GM12873 (cell line): ENCODE data around the gene IL3.

ENCODE experiments used
- TF ChIP-seq, protein P1 (sequence below): IDR thresholded peaks from 2 replicates; pipeline ENCODE4 v1.5.1; 2012; ENCODE audit warnings: low read depth, mild to moderate bottlenecking, moderate library complexity, low read length, control low read depth; ENCODE audit not compliant: insufficient read depth; ENCODE audit errors: missing control alignments

The IL3 gene, protein sequence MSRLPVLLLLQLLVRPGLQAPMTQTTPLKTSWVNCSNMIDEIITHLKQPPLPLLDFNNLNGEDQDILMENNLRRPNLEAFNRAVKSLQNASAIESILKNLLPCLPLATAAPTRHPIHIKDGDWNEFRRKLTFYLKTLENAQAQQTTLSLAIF

DNA sequence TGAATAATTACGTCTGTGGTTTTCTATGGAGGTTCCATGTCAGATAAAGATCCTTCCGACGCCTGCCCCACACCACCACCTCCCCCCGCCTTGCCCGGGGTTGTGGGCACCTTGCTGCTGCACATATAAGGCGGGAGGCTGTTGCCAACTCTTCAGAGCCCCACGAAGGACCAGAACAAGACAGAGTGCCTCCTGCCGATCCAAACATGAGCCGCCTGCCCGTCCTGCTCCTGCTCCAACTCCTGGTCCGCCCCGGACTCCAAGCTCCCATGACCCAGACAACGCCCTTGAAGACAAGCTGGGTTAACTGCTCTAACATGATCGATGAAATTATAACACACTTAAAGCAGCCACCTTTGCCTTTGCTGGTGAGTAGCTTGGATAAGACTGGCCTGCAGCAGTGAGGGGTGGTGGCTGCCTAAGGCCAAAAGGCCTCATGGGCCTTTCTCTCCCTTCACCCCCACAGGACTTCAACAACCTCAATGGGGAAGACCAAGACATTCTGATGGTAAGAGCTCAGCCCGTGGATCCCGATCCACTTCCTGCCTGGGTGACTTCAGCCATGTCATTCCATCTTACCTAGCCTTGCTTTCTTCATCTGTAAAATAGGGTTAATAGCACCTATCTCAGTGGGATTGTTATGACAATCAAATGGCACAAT is at the start of gene IL3:
TSS of gene IL3 (plus strand) at position 155 of the 661 bp plus-strand sequence. CDS start at position 207, 52 bp downstream.
- TF ChIP-seq, protein P1, sequence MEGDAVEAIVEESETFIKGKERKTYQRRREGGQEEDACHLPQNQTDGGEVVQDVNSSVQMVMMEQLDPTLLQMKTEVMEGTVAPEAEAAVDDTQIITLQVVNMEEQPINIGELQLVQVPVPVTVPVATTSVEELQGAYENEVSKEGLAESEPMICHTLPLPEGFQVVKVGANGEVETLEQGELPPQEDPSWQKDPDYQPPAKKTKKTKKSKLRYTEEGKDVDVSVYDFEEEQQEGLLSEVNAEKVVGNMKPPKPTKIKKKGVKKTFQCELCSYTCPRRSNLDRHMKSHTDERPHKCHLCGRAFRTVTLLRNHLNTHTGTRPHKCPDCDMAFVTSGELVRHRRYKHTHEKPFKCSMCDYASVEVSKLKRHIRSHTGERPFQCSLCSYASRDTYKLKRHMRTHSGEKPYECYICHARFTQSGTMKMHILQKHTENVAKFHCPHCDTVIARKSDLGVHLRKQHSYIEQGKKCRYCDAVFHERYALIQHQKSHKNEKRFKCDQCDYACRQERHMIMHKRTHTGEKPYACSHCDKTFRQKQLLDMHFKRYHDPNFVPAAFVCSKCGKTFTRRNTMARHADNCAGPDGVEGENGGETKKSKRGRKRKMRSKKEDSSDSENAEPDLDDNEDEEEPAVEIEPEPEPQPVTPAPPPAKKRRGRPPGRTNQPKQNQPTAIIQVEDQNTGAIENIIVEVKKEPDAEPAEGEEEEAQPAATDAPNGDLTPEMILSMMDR, result no peak

DNA sequence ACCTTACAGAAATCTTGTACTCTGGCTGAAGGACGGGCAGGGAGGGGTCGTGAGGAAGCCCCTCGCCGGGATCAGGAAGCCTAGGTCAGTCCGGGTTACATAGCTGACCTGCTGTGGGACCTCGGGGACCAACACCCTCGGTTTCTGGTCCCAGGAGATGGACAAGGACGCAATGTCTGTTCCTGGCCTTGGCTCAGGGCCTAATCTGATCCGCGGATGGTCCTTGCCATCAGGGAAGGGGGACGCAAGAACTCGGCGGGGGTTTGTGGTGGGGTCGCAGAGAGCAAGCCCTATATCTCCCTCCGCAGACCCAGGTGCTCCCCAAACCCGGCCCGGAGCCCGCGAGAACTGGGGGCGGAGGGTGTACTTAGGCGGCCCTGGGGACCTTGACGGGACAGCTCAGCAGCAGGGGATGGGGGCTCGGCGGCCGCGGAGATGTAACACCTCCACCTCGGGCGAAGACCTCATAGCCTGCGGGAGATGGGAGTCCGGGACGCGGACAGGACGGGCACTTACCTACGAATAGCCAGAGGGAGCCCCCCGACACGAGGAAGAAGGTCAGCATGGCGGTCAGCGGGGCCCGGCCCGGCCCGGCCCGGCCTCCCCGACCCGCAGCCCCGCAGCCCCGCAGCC is 49.4 kb upstream of the IL3 start:
- TF ChIP-seq, protein P1, result no peak

DNA sequence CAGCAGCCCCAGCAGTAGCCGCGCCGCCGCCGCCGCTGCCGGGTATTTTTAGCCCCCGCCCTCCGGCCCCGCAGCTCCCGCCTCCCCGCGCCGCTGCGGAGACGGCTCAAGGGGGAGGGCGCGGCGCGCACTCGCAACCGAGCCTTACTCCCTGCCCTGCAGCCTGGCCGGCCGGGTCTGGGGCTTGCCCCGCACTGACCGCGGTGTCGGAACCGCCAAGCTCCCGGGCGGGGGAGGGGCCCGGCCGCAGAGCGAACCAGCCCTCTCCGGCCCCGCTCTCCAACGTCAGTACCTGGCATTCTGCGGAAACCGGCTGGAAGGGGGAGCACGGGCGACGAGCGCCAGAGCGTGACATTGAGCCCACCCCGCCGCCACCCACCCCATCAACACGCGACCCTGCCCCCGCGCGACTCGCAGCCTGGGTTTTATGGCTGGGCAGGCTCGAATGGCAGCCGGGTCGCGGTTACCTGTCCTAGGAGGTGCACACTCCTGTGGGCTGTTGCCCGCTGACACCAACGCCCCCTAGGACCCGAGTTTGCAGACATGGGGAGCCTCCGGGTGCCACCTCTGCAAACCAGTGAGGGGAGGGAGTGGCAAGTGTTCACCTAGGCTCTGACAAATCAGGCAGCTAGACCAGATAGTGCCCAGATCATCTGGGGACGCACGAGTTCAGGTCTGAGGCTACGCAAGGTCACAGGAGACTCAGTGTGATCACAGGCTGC is 48.7 kb upstream of the IL3 start, which contains the start of gene ACSL6:
TSS of gene ACSL6 (minus strand) at position 37 of the 722 bp plus-strand sequence. CDS start 105 bp downstream, outside the sequence.
- TF ChIP-seq, protein P1, result no peak

DNA sequence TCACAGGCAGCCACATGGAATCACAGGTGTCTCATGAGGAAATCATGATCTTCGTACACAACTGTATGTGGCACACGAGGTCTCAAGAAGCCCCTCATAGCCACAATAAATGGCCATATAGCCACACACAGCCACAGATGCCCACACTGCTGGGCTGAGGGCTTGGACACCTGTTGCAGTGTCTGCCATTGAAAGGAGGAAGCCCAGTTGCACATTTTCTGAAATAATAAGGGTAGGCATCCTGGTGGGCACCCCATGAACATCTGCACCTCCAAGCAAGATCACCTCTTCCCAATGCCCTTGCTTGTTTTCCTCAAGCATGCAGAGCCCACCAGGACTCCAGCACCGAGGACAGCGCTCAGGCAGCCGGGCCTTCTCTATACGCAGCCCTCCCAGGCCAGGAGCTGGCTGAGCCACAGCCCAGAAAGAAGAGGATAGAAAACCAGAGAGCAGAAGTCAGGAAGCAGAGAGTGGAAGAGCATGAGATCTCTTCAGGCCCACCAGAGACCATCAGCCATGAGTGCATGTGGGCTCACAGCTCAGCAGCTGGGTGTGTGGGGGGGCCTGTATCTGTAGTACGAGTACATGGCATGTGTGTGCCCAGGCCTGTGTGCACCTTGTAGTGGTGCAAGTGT is 48.0 kb upstream of the IL3 start:
- TF ChIP-seq, protein P1, result no peak

DNA sequence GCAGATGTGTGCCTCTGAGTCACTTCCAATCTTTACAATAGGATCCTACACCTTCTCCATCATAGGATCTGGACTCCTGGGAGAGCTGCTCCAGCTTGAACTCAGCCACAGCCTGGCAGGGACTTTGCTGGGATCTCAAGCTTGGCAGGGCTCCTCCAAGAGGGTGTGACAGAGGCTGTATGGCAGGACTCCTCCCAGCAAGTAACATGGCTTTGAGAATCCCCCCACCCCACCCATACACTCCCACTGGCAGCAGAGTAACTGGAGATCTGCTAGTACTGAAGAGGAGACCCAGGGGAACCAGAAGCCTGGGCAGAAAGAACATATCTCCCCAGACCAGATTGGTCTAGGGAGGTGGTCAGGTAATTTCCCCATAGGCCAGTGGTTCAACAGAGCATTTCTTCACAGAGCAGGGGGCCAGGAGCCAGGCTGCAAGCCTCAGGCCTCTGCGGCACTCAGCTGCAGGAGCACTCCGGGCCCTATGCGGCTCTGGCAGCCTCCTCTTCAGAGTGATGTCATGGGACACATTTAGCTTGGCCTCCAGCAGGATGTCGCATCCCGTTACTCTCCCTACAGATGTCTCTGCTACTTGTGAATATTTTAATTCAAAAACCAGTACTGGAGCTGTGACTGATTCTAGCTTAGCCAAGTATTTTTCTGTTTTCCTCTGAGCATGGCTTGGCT is 47.3 kb upstream of the IL3 start:
- TF ChIP-seq, protein P1, result no peak

DNA sequence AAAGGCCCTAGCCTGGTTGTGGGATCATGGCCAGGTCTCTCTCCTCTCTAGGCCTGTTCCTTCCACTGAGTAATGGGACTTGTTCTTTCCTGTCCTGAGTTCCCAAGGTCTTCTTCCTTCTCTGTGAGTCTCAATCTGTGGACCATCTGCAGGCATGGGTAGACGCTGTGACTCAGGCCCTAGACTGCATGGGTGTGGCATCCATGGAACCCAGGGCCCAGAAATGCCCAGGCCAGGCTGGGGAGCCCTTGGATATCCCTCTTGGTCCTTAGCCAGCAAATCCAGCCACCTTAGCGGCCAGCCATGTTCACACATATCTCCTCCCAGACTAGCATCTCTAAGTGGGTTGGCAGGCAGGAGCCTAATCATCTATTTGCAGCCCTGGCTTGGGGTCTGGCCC is 46.7 kb upstream of the IL3 start:
- TF ChIP-seq, protein P1, result no peak
